HG03575 (cell line): ENCODE measurements around the gene RNASE9.
"Not testable (repeated sequence)": the region's sequence is repeated elsewhere in the genome, so short reads cannot be mapped to it uniquely, and the experiment has no call there.

Source experiments
- ATAC-seq: cut with Tn5 transposase; IDR thresholded peaks from one replicate; pipeline ENCODE4 v1.9.1; 2021; ENCODE audit not compliant: unreplicated experiment, insufficient number of reproducible peaks, low FRiP score; ENCODE audit errors: extremely low read depth

The RNASE9 gene

GRCh38 chr14:20530771-20531571 lies 29.9 kb downstream of the RNASE9 start:
- no peak for ATAC-seq

GRCh38 chr14:20529806-20530205 lies 31.0 kb downstream of the RNASE9 start:
- no peak for ATAC-seq

- ATAC-seq: no peak
Measured at GRCh38 chr14:20524027-20524426, 36.8 kb downstream of the RNASE9 start.

- ATAC-seq: no peak
Measured at GRCh38 chr14:20522332-20522731, 38.5 kb downstream of the RNASE9 start.

- ATAC-seq: no peak
Measured at GRCh38 chr14:20516921-20517320, 43.9 kb downstream of the RNASE9 start.

GRCh38 chr14:20515846-20516245 lies 45.0 kb downstream of the RNASE9 start:
- ATAC-seq: no peak

GRCh38 chr14:20512177-20512905 lies 48.5 kb downstream of the RNASE9 start:
- no peak for ATAC-seq

GRCh38 chr14:20508367-20508766 lies 52.5 kb downstream of the RNASE9 start:
- no peak for ATAC-seq

- ATAC-seq: not testable (repeated sequence)
Measured at GRCh38 chr14:20507537-20507936, 53.3 kb downstream of the RNASE9 start.

- ATAC-seq: not testable (repeated sequence)
Measured at GRCh38 chr14:20506752-20507151, 54.1 kb downstream of the RNASE9 start.

- not testable (repeated sequence) for ATAC-seq
Measured at GRCh38 chr14:20506276-20506675, 54.6 kb downstream of the RNASE9 start.
